ENCODE data around the gene SPEF1.

The SPEF1 gene

DNA sequence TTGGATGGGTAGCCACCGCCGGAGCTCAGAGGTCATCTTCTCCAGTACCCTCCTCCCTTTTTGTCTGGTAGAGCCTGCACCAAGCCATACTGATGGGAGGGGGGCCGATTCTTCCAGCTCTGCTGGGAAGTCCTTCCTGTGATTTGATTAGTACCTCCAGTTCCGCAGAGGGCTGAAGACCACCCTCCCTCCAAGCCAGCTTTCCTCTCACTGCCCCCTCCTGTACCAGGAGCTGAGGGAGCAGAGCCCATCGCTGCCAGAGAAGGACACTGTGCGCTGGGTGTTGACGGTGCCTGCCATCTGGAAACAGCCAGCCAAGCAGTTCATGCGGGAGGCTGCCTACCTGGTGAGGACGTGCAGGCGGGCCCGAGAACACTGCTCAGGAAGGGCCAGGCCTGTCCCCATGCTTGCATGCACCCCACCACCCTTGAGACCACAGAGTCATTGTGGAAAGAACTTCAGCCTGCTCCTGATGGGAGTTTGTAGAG lies 35.5 kb downstream of the SPEF1 start:
- DNase-seq, result no peak

DNA sequence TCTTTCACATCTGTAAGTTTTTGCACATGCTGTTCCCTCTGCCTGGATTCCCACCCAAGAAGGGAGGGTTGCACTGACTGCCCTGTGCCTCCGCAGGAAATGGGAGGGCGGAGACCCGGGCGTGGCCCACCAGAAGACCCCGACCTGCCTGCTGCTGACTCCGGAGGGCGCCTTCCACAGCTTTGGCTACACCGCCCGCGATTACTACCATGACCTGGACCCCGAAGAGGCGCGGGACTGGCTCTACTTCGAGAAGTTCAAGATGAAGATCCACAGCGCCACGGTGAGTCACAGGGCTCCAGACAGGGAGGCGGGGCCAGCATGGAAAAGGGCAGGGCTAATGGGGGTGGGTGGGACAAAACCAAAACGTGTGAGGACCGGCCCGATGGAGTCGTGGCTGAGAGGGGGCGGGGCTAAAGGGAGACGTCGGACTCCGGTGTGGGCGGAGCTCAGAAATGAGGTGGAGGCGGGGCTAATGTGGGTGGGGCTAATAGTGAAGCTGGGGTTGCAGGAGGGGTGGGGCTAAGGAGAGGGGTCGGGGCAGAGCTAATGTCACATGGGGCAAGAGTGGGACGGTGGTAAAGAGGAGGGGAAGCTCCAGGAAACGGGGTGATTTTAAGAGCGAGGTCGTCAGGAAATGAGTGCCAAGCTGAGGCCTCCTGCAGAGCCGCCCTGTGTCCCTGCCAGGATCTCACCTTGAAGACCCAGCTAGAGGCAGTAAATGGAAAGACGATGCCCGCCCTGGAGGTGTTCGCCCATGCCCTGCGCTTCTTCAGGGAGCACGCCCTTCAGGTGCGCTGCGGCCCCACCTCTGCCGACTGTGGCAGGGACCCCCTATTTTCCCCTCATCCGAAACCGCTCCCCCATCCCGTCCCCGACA lies 36.2 kb downstream of the SPEF1 start:
- no peak for DNase-seq

DNA sequence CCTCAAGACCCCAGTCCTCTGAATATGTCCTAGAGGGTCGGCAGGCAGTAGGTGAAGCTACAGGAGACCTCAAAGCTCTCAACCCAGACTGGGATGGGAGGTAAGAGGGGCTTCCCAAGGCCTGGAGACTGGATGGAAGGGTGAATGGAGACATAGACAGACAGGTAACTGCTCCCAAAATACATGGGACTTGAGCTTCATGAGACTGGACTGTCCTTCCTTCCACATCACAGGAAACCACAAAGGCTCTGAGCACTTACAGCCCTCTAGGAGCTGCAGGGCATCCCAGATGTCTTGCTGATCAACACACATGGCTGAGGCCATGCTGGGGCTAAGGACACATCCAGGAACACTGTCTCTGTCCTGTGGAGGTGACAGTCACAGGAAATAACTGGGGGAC lies 37.2 kb downstream of the SPEF1 start:
- no peak for DNase-seq

DNA sequence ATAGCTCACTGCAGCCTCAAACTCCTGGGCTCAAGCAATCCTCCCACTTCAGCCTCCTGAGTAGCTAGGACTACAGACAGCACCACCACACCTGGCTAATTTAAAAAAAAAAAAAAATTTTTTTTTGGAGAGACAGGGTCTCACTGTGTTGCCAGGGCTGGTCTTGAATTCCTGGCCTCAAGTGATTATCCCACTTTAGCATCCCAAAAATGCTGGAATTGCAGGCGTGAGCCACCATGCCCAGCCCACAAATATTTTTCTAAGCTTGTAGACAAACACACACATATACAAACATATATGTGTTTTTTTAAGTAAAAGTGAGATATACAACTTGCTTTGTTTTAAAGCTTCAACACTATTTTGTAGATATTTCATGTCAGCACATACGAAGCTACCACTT lies 38.0 kb downstream of the SPEF1 start:
- DNase-seq, result no peak

DNA sequence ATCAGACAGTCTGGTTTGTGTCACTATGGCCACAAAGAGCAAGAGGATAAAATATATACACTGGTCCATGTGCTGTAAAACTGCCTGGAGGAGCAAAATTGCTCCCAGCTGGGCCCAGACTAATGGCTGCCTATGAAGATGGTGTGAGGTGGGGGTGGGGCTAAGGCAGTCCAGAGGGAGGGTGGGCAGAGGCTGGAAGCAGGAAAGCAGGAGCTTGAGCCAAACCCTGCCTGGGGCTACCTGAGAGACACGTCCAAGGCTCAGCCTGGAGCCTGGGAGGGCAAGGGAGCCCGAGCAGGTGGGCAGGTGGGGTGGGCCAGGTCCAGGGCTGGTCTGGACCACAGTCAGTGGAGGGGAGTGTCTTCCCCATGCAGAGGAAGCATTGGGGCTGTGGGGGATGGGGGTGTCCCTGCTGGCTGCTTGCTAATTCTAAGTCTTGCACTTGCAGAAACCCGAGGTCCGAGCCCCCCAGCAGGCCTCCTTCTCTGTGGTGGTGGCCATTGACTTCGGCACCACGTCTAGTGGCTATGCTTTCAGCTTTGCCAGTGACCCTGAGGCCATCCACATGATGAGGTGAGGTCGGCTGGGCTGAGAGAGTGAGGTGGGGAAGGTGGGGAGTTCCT lies 39.3 kb downstream of the SPEF1 start:
- no peak for DNase-seq

DNA sequence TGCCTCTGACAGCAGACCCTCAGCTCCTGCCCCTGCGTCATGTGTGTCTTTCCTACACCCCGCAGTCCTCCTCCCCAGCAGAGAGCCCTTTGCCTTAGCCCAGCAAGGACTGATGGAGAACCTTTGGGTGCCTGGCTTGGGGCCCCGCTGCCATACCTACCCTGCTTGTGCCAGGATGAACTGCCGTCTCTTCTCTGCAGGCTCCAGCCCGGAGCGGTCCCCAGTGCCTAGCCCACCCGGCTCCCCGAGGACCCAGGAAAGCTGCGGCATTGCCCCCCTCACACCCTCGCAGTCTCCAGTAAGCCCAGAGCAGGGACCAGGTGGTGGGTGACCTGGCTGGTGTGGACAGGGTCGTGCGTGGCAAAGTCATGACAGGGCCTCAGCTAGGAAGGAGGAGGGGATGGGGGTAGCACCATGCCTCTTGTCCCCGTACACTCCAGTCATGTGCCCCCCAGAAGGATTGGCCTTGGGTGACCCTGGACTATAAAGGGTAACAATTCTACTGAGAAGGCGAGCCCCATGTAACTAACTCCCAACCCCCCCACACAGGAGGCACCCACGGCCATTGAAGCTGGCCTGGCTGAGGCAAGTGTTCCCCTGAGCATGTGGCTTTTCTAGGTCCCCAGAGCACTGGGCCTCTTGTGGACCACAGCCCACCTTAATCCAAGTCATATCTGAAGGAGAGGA lies 40.5 kb downstream of the SPEF1 start:
- no peak for DNase-seq

DNA sequence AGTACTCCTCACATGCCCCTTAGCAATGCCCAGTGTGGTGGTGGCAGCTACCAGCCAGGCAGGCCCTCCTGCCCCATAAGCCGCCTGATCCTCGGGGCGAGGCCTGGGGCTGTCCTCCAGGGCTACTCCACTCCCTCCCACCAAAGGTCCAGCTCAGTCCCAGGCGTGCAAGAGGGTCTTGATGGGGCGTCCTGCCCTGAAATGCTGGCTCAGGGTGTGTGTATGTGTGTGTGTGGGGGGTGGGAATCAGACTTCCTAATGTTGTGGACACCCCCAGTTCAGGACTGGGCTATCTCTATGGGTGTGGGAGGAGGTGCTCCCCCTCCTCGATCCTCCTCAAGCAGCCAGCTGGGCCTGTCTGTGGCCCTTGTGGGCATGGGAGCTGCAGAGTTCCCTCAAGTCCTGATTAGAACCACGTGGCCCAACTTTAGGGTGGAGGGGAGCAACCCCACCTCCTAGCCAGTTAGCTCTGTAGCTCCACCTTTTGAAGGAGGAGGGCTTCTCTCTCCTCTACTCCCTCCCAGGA lies 41.3 kb downstream of the SPEF1 start:
- DNase-seq, result no peak

DNA sequence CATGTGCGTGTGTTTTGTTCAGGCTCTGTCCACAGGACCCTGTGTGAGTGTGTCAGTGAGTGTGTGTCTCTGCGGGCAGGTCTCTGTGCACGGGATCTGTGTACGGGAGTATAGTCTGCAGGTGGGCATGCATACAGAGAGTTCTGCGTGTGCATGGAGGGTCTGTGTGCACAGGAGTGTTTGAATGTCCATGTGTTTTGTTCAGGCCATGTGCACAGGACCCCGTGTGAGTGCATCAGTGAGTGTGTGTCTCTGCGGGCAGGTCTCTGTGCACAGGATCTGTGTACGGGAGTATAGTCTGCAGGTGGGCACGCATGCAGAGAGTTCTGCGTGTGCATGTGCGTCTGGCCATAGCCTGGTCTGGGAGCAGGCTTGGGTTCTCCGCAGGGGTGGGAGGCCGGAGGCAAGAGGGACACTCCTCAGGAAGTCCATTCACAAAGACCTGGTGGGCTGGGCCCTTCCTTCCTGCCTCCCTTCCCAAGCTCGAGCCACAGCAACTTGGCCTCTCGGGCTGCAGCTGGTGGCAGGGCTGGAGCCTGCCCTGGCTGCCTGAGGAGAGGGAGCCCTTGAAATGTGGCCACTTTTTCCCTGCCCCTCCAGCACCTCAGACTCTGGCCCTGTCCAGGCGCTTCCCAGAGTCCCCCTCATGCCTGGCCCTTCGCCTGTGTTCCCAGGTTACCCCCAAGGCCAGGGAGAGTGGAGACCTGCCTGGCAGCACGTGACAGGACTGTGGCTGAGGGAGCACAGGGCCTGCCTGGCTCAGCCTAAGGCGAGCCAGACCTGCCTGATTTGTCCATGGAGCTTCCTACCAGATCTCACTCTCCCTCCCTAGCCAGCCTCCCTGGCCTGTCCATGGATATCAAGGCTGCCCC lies 42.0 kb downstream of the SPEF1 start:
- no peak for DNase-seq

DNA sequence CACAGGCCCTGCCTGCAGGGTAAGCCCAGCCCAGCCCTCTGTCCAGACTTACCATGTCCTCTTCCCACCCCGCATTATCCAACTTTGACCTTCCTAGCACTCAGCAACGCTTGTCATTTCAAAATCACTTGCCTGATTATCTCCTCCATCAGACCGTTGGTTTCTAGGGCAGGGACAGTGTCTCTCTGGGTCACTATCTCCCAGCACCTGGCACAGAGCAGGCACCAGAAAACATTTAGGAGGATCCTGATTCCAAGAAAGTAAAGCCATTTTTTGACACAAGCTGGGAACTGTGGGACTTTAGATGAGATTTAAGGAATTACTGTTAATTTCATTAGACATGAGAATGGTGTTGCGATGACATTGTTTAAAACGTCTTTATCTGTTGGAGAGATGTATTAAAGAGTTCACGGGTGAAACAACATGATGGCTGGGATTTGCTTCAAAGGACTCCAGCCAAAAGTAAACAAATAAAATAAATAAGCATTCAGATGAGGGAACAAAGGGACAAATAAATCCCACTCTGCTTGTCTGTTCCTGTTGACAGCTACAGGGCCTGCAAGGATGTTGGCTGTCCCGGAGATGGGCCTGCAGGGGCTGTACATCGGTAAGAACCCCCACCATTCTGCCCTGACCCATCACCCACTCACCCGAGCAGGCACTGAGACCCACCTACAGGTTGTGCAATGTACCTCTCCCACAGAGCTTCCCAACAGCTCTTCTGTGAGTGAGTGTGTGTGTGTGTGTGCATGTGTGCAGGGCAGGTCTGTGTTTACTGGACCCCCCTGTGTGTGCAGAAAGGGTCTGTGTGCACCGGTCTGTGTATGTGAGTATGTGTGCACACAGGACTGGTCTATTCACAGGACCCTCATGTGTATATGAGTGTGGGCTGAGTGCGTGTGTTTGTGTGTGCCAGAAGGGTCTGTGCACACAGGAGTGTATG lies 42.9 kb downstream of the SPEF1 start:
- no peak for DNase-seq

DNA sequence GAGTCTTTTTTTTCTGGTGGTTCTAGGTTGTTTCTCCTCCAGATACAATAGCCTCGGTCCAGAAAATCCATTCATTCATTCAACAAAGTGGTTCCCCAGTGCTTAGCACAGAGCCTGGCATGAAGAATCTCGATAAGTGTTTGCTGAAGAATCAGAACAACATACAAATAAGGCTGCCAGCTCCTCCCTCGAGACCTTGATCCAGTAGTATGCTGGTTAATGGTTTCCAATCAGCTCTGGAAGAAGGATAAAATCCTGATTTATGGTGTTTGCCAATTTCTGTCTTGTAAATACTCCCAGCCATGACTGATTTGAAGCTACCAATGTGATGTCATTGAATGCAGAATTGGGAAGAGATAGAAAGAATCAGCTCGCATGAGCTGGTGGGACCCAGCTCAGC lies 45.5 kb downstream of the SPEF1 start:
- no peak for DNase-seq

DNA sequence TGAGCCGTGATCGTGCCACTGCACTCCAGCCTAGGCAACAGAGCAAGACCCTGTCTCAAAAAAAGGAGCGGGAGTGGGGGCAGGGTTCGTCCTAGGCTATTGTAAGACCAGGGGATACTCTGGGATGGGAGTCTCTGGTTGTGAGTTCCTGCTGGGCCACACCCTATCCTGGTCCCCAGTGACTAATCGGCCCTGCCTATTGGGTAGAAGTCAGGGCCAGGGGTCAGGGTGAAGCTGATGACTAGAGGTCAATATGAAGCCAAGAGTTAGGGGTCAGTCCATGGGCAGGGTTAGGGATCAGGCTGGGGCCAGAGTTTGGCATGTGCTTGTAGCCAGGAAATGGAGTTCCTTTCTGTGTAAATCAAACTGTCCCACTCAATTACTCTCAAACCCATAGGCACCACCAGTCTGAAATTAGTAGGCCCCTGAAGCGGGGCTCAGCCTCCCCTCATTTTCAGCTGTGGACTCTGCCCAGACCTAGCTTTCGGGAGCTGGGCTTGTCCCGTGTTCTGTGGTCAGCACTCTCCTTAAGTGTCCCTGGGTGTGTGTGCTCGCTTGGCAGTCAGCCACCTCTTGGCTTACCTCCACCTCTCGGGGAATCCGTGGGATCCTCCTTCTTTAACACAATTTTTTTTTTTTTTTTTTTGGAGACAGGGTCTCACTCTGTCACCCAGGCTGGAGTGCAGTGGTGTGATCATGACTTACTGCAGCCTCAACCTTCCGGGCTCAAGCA lies 47.0 kb downstream of the SPEF1 start:
- DNase-seq, result no peak

DNA sequence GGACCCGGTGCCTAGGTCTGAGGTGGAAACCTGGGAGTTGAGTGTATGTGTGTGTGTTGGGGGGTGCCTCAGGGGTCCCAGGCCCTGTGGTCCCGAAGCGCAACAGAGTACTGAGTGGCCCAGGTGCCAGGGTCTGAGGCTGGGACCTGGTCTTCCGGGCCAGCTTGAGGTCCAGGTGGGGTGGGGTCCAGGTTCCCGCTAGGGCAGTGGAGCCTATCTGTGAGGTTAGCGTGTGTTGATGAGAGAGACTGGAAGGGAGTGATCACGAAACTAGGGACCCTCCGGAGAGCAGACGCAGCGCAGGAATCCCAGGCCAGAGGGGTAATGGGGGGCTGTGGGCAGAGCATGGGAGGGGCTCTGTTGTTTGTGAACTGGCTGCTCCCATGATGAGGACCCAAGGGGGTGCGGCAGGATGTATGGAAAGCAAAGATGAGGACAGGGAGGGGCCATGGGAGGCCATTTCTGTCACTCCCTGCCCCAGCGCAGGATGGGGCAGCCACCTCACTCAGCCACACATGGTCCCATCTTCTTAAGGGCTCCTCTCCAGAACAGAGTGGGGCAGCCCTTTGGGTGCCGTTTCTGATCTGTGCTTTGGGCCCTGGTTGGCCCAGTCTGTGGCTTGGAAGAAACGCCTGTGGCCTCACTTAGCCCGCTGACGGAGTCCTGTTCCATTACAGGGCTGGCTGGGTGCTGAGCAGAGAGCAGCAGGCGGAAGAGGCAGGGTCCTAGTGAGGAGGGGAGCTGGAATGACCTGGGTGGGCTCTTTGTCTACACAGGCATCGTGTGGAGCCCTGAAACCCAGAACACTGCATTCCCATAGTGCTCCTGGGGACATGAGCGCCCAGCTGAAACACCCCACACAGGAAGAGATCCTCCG lies 47.9 kb downstream of the SPEF1 start:
- no peak for DNase-seq

DNA sequence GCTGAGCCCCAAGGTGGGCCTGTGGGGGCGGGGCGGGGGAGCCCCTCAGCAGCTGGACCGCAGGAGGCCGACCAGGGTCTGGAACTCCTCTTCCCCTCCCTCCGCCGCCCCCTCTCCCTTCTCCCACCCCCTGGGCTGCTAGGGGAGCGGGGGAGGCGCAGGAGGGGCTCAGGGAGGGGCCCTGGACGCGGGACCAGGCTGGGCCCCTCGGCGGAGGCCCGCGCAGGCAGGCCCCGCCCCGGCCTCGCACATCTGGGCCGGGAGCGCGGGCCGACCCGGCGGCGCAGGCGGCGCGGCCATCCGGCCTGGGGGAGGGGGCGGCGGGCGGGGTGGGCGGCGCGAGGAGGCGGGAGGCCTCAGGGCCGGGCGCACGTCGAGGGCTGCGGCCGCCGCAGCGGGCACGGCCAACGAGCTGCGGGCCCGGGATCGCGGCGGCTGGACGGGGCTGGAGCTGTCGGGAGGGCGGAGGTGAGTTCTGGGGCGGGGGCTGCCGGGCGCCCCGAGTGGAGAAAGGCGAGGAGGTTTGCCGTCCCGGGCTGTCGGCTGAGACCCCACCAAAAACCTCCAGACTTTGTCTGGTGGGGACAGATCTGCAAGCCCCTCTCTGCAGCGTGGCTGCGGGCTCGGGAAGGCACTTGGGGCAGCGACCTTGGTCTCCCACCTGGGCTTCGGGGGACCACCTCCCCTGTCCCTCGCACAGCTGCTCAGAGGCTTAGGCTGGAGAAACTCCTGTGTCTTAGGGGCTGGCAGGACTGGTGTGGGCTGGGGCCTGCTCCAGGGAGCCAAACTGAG lies 48.7 kb downstream of the SPEF1 start, which contains the start of gene HSPA12B:
Gene HSPA12B, plus strand, starts transcription at position 359 of the 792 bp plus-strand sequence. CDS start 5,990 bp downstream, outside the sequence.
- DNase-seq, result no peak

DNA sequence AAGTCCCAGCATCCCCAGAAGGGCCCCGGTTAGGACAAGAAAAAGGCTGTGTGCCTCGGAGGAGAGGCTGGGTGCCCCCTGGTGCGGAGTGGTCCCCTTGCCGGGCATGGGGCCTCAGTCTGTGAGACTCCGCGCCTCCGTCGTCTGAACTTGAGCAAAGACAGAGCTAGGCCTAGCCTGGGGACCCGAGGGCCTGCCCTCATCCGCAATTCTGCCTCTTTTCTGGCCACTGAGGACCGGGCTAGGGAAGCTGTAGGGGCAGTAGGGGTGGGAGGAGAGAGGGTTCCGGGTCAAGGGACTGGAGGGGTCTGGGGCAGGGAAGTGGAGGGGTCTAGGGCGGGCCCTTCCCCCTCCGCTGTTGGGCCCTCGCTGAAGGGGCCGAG lies 49.3 kb downstream of the SPEF1 start:
- no peak for DNase-seq

DNA sequence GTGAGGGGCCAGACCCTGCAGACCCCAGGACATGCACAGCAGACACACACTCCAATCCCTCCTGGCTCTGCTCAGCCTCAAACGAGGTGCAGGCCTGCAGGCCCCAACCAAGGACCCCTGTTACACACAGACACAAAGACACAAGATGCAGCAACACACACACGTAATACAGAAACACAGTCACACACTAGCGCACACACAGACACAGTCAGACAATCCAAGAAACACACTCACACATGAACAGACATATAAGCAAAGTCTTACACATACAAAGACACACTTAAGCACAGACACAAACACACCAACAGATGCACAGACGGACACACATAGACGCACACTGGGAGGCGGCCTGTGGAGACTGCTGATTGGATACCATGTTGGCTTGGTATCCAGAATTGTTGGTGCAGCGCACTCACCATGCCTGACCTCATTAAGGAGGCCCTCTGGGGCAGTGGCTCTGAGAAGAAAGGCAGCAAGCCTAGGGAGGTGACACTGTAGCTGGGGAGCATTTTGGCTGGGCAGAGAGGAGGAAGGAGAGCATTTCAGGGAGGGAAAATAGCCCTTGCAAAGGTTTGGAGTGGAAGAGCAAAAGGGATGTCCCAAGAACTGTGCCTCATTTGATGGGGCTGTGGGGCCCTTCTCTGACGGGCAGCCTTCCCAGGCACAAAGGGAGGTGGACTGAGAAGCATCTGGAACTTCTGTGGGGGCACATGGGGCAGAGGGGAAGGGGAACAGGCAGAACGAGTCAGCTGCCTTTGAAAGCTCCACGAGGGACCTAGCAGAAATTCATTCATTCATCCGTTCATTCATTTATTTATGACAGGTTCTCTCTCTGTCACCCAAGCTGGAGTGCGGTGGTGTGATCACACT lies 50.2 kb downstream of the SPEF1 start:
- DNase-seq, result no peak

DNA sequence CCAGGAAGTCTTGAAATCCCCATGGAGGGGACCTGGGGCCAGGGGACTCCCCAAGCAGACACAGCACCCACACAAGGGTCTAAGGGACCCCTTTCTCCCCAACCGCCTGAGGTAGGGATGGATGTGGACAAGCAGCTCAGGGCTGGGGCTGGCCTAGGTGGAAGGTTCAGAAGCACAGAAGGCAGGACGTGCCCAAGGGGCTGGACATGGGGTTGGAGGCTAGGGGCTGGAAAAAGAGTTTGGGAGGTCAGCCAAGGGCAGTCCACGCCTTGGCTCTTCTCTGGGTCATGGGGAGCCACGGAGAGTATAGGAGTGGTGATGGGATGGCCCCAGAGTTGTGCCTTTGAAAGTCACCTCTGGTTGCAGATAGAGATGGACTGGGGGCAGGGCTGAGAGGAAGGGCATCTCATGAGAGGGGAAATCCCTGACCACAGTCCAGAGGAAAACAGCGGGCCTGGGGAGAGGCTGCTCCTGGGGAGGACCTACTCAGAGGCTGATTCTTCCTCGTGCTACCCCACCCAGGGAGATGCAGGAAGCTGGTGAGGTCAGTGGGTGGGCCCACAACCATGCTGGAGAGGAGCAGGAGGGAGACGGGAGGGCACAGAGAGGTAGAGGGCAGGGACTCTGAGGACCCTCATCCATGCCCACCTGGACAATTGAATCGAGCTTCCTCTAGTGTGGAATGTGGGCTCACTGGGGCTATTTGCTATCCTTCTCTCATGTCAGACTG lies 51.3 kb downstream of the SPEF1 start:
- no peak for DNase-seq

DNA sequence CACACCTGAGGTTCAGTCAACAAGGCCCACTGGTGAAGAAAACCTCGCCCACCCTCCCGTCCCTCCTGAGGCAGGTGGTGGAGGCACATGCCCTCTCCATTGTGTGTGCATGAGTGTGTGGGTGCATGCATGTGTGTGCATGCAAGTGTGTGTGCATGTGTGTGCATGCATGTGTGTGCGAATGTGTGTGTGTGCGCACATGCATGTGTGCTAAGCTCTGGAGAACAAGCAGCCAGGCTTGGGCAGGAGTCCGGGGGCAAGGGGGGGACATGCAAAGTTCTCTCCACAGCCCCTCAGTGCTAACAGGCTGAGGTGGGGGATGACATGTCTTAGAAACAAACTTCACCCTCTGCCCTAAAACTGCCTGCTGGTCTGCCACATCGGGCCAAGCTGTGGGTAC lies 51.9 kb downstream of the SPEF1 start:
- DNase-seq, result no peak

All from fibroblast of upper back skin (primary cell).